ENCODE results near the gene DDX52.

DNA sequence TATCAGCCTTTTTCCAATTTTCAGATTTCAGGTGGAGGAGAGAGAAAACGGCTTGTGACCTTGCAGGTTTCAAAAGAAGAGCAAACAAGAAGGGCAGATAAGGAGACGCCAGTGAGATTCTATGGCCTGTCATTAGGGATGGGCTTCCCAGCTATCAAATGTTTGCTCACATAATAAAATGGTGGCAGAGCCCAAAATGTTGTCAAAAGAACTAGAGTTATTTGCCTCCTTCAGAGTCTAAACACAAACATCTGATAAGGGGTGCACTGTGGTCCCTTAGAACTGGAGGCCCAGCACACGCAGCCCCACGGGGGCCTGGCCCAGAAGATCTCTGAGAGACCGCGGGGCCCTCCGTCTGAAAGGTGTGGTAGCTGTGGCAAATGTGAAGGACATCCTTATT is 46.1 kb upstream of the DDX52 start:
- TF ChIP-seq, protein P1, sequence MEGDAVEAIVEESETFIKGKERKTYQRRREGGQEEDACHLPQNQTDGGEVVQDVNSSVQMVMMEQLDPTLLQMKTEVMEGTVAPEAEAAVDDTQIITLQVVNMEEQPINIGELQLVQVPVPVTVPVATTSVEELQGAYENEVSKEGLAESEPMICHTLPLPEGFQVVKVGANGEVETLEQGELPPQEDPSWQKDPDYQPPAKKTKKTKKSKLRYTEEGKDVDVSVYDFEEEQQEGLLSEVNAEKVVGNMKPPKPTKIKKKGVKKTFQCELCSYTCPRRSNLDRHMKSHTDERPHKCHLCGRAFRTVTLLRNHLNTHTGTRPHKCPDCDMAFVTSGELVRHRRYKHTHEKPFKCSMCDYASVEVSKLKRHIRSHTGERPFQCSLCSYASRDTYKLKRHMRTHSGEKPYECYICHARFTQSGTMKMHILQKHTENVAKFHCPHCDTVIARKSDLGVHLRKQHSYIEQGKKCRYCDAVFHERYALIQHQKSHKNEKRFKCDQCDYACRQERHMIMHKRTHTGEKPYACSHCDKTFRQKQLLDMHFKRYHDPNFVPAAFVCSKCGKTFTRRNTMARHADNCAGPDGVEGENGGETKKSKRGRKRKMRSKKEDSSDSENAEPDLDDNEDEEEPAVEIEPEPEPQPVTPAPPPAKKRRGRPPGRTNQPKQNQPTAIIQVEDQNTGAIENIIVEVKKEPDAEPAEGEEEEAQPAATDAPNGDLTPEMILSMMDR (conservative IDR thresholded peaks at IDR 0.05) = no peak
- TF ChIP-seq ZFX (IDR thresholded peaks at IDR 0.05) = no peak
